Measurements from ENCODE around the gene CYSRT1. TPM values are rescaled to one million over a fixed set of nuclear protein-coding genes. Genes with fewer than 3 reads are reported as not detected.

The CYSRT1 gene
- total and polyA plus RNA-seq, 2 donors (not counting 3 experiments of a cell fraction or from before 2014, with no cell fraction given) = 0.44 to 1.1 TPM

DNA sequence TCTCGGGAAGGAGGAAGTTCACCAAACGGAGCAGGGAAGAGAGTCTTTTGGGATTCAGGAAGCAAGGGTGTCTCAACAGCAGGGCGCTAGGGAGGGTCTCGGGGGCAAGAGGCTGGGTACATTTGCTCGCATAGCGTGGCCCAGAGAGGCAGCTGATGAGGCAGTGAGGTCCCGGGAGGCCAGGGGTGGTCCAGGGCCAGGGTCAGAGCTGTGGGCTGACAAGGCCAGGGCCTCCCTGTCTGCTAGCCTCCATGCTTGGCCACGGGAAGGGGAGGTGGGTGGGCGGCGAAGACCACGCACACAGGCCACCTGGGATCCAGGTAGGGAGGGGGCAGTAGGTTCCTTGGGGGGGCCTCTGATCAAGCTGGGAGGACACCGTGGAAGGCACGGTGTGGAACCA is 13.4 kb upstream of the CYSRT1 start:
- Histone ChIP-seq H3K9me1 (replicated peaks; ENCODE audit: control insufficient read depth, extremely low read depth, insufficient read depth, low read length) (no peaks in the 10 kb centered on the region), H3K36me3 (ENCODE audit: control insufficient read depth in 2 of 2, extremely low read depth in 1 of 2, insufficient read depth in 2 of 2, low read length in 2 of 2) (peaks cover 0 to 7% of the 10 kb centered on the region in 2 experiments), H3K9ac (replicated peaks; ENCODE audit: extremely low read depth, insufficient read depth, low read length) (no peak overlapping the region), H4K20me1 (replicated peaks; ENCODE audit: control insufficient read depth, extremely low read depth, insufficient read depth, low read length) (no peaks in the 10 kb centered on the region), H3K79me2 (ENCODE audit: control insufficient read depth, insufficient read depth, low read length) (peaks cover 8% of the 10 kb centered on the region), H2AFZ (ENCODE audit: low read depth, low read length) (no peak overlapping the region), H3K4me2 (ENCODE audit: insufficient read depth, low read length) (no peak overlapping the region), H3K4me3 (replicated peaks in 1 of 3; ENCODE audit: insufficient read depth in 1 of 3, low read depth in 1 of 3, low read length in 3 of 3) (no peak overlapping the region), H3K27me3 (ENCODE audit: control insufficient read depth in 2 of 2, insufficient read depth in 2 of 2, low read length in 2 of 2) (no peaks in the 10 kb centered on the region), H3K4me1 (ENCODE audit: control insufficient read depth, extremely low read depth, insufficient read depth, low read length) (peaks cover 2% of the 10 kb centered on the region), H3K27ac (ENCODE audit: insufficient read depth, low read depth, low read length) (no peak overlapping the region), H3K9me3 (replicated peaks; ENCODE audit: control insufficient read depth, insufficient read depth, low read length) (no peaks in the 10 kb centered on the region)
- FAIRE-seq (no peak), DNase-seq (ENCODE audit: low read depth, low spot score) (no peak)
- TF ChIP-seq POLR2AphosphoS5 (IDR thresholded peaks at IDR 0.05; ENCODE audit: insufficient read depth, low read depth, low read length) = no peak
- TF ChIP-seq MAX (IDR thresholded peaks at IDR 0.05; ENCODE audit: insufficient read depth, insufficient read length) = no peak
- no peak for TF ChIP-seq JUN (IDR thresholded peaks at IDR 0.05; ENCODE audit: borderline replicate concordance, insufficient read depth, insufficient read length, low read depth)
- TF ChIP-seq POLR2A (IDR thresholded peaks at IDR 0.05; ENCODE audit: low read depth, low read length) = no peak
- no peak for TF ChIP-seq MYC (IDR thresholded peaks at IDR 0.05; ENCODE audit: low read depth, low read length)
- no peak for TF ChIP-seq FOS (IDR thresholded peaks at IDR 0.05; ENCODE audit: borderline replicate concordance, insufficient read depth, low read length)
- TF ChIP-seq GATA2 (IDR thresholded peaks at IDR 0.05; ENCODE audit: insufficient read depth, insufficient read length, low read depth, low read length) = no peak
- no peak for TF ChIP-seq EZH2 (IDR thresholded peaks at IDR 0.05; ENCODE audit: borderline replicate concordance, low read depth, low read length, severe bottlenecking)
- TF ChIP-seq CTCF (IDR thresholded peaks at IDR 0.05; ENCODE audit: extremely low read depth in 1 of 2, insufficient read depth in 1 of 2, low read depth in 1 of 2, low read length in 2 of 2) = no peak
- BruUV-seq (replicated peaks) = no TSS peak
- ChIA-PET CTCF (interaction anchor here (1.1 kb wide), 1 partner anchor 23 kb away, joined by 3 read pairs; the partner anchor contains the start of genes ANAPC2 and SSNA1), POLR2A (no interaction called here)
- dilution Hi-C loops (cut with MboI; ENCODE audit: extremely low pct_ligation_motif_present, low sequenced_read_pairs) (no loop called here), intact Hi-C loops (cut with micrococcal nuclease) (no loop called here)
